Tibial nerve (tissue), 4 donors: Measurements from ENCODE around the gene GNB5. TPM values are rescaled to one million over a fixed set of nuclear protein-coding genes. Genes with fewer than 3 reads are reported as not detected.
"Not testable (repeated sequence)": the region's sequence is repeated elsewhere in the genome, so short reads cannot be mapped to it uniquely, and the experiment has no call there.

Source experiments
- DNase-seq, 2 donors: peaks; one replicate each; pipeline ENCODE4 v3.0.0-alpha.2; 2019; ENCODE audit warnings: low spot score in 2 of 2
- H3K27ac ChIP-seq, 4 donors: fragments of 200-600 bp; sonication (generic) in 3 of 4; one replicate each; pipeline ENCODE4 v1.5.1; 2017 to 2019; ENCODE audit warnings: mild to moderate bottlenecking in 1 of 4
- H3K27me3 ChIP-seq, 2 donors: fragments of 200-600 bp; sonication (generic) in 1 of 2; one replicate each; pipeline versions ENCODE4 v1.5.1 to v1.6.0; 2017 to 2019
- H3K36me3 ChIP-seq, 3 donors: fragments of 200-600 bp; sonication (generic); one replicate each; pipeline ENCODE4 v1.5.1; 2018 to 2019
- H3K4me1 ChIP-seq, 4 donors: fragments of 200-600 bp; sonication (generic) in 3 of 4; one replicate each; pipeline ENCODE4 v1.5.1; 2017 to 2019
- H3K4me3 ChIP-seq, 4 donors: fragments of 200-600 bp; sonication (generic) in 3 of 4; one replicate each; pipeline ENCODE4 v1.5.1; 2017 to 2019; ENCODE audit warnings: mild to moderate bottlenecking in 1 of 4, moderate library complexity in 1 of 4
- H3K9me3 ChIP-seq, 4 donors: fragments of 200-600 bp; sonication (generic) in 3 of 4; one replicate each; pipeline ENCODE4 v1.5.1; 2017 to 2019
- CTCF ChIP-seq, 5 experiments: fragments of 200-600 bp in 3 of 5; fragments of 450-650 bp in 2 of 5; sonication (generic) in 3 of 5; IDR thresholded peaks; one replicate each; pipeline ENCODE4 v1.5.1; 2016 to 2019; ENCODE audit warnings: antibody characterized with exemption in 5 of 5, mild to moderate bottlenecking in 3 of 5, moderate library complexity in 2 of 5
- EP300 ChIP-seq, 2 donors: sonication (generic); formaldehyde crosslinking; IDR thresholded peaks; one replicate each; pipeline ENCODE4 v1.6.1; 2017; ENCODE audit warnings: antibody characterized with exemption in 2 of 2, mild to moderate bottlenecking in 1 of 2
- POLR2A ChIP-seq, 2 donors: fragments of 450-650 bp; IDR thresholded peaks; one replicate each; pipeline ENCODE4 v1.6.1; 2017; ENCODE audit warnings: antibody characterized with exemption in 2 of 2, mild to moderate bottlenecking in 2 of 2, moderate library complexity in 2 of 2
- WGBS, 2 donors: methylation state at CpG; one replicate each; pipeline ENCODE4 v1.1.5; 2018; 5-methylcytosine and 5-hydroxymethylcytosine counted together
- total RNA-seq, 4 donors: library from RNA; depleted of rRNA; stranded (reverse); fragments of >200 nt; gene quantifications; one replicate each; pipeline ENCODE4 v1.1.0, GENCODE V29; 2016

GNB5 gene
- total RNA-seq, 4 donors from 2014 or later, result 5.5 to 24.1 (median 16.4) TPM

GRCh38 chr15:52099651-52100272 lies 91.4 kb downstream of the GNB5 start:
- H3K27me3 ChIP-seq, result no peaks in the 10 kb centered on the region
- 94 to 97% methylated on average over 15 of the region's 15 CpGs for WGBS, 2 donors
- H3K9me3 ChIP-seq, result no peaks in the 10 kb centered on the region
- DNase-seq, result no peak
- no peak overlapping the region for H3K27ac ChIP-seq
- peaks cover 0 to 5% (median 0%) of the 10 kb centered on the region in 4 donors for H3K4me1 ChIP-seq
- H3K4me3 ChIP-seq, result no peak overlapping the region
- H3K36me3 ChIP-seq, result no peaks in the 10 kb centered on the region
- no peak for TF ChIP-seq POLR2A (IDR thresholded peaks at IDR 0.05)
- no peak for TF ChIP-seq EP300 (IDR thresholded peaks at IDR 0.05)
- TF ChIP-seq CTCF (IDR thresholded peaks at IDR 0.05), result no peak

- TF ChIP-seq POLR2A (IDR thresholded peaks at IDR 0.05), result no peak
- no peak for TF ChIP-seq EP300 (IDR thresholded peaks at IDR 0.05)
- no peak for TF ChIP-seq CTCF (IDR thresholded peaks at IDR 0.05)
- no peak for DNase-seq
- Histone ChIP-seq H3K4me1 (peaks cover 0 to 19% (median 7%) of the 10 kb centered on the region in 4 donors), H3K36me3 (no peaks in the 10 kb centered on the region), H3K27me3 (no peaks in the 10 kb centered on the region), H3K27ac (no peak overlapping the region), H3K4me3 (no peak overlapping the region), H3K9me3 (no peaks in the 10 kb centered on the region)
- WGBS, 2 donors, result 84 to 87% methylated on average over 2 of the region's 2 CpGs
Observed at GRCh38 chr15:52098323-52098722, 92.9 kb downstream of the GNB5 start.

- no peak for DNase-seq
- H3K36me3 ChIP-seq, result no peaks in the 10 kb centered on the region
- no peaks in the 10 kb centered on the region for H3K9me3 ChIP-seq
- H3K4me1 ChIP-seq, result peaks cover 0 to 27% (median 9%) of the 10 kb centered on the region in 4 donors
- H3K4me3 ChIP-seq, result no peak overlapping the region
- no peak overlapping the region for H3K27ac ChIP-seq
- TF ChIP-seq CTCF (IDR thresholded peaks at IDR 0.05) (no peak), EP300 (IDR thresholded peaks at IDR 0.05) (no peak), POLR2A (IDR thresholded peaks at IDR 0.05) (no peak)
- H3K27me3 ChIP-seq, result no peaks in the 10 kb centered on the region
Observed at GRCh38 chr15:52097180-52097579, 94.0 kb downstream of the GNB5 start.

GRCh38 chr15:52096536-52096935 lies 94.7 kb downstream of the GNB5 start:
- H3K4me1 ChIP-seq, result peaks cover 0 to 27% (median 9%) of the 10 kb centered on the region in 4 donors
- not testable (repeated sequence) for H3K9me3 ChIP-seq, H3K27me3 ChIP-seq, H3K27ac ChIP-seq, H3K4me3 ChIP-seq, H3K36me3 ChIP-seq, DNase-seq
- WGBS, 2 donors, result 93 to 96% methylated on average over 9 of the region's 9 CpGs

GRCh38 chr15:52095597-52096262 lies 95.5 kb downstream of the GNB5 start:
- no peak for DNase-seq
- H3K36me3 ChIP-seq, result no peaks in the 10 kb centered on the region
- H3K9me3 ChIP-seq, result peaks cover 0 to under 1% (median 0%) of the 10 kb centered on the region in 4 donors
- H3K27me3 ChIP-seq, result no peaks in the 10 kb centered on the region
- no peak overlapping the region for H3K4me3 ChIP-seq
- 44 to 63% methylated on average over 4 of the region's 4 CpGs for WGBS, 2 donors
- peaks cover 0 to 27% (median 9%) of the 10 kb centered on the region in 4 donors for H3K4me1 ChIP-seq
- no peak for TF ChIP-seq CTCF (IDR thresholded peaks at IDR 0.05)
- peak in 1 of 2 donors; percentile 37 for TF ChIP-seq EP300 (IDR thresholded peaks at IDR 0.05)
- peak overlapping the region in 1 of 4 donors; percentile 58 for H3K27ac ChIP-seq
